BJ (cell line): ENCODE measurements around the gene LCN12. TPM values are rescaled to one million over a fixed set of nuclear protein-coding genes. Genes with fewer than 3 reads are reported as not detected.

Experiments used
- CTCF ChIA-PET: fragments of 350-600 bp; formaldehyde crosslinking; extraction: SDS; loops from one replicate; lab custom pipeline; 2021; ENCODE audit warnings: antibody characterized with exemption, inconsistent platforms; lab: Yijun Ruan, JAX
- POLR2A ChIA-PET: fragments of 300-600 bp; sonication (Branson Sonifier 250); formaldehyde crosslinking; extraction: SDS; loops from one replicate; lab custom pipeline; 2021; ENCODE audit warnings: antibody characterized with exemption; lab: Charles Lee
- DNase-seq: peaks from one replicate; pipeline ENCODE4 v3.0.0-alpha.2; 2011; ENCODE audit warnings: low read depth
- H3K27me3 ChIP-seq: 2 replicates; pipeline ENCODE4 v1.6.0; 2011; ENCODE audit warnings: low read length; ENCODE audit not compliant: control insufficient read depth, insufficient read depth
- H3K36me3 ChIP-seq: 2 replicates; pipeline ENCODE4 v1.5.1; 2011; ENCODE audit warnings: low read length; ENCODE audit not compliant: control insufficient read depth, insufficient read depth
- H3K4me3 ChIP-seq: 2 replicates; pipeline ENCODE4 v1.5.1; 2011; ENCODE audit warnings: low read depth, mild to moderate bottlenecking, control low read depth, low read length
- CTCF ChIP-seq: IDR thresholded peaks from 2 replicates; pipeline ENCODE4 v1.5.1; 2011; ENCODE audit warnings: low read depth, mild to moderate bottlenecking, control low read depth, inconsistent platforms, low read length, moderate library complexity; ENCODE audit not compliant: insufficient read depth
- polyA plus RNA-seq: library from polyadenylated mRNA; depleted of rRNA; stranded (reverse); fragments of >200 nt; gene quantifications from 2 replicates; pipeline ENCODE4 v1.2.3, GENCODE V29; 2011

Gene LCN12
- polyA plus RNA-seq, 1 experiment = 0.36 TPM

GRCh38 chr9:136949239-136949816, 2.7 kb upstream of the LCN12 start:
- CTCF ChIA-PET = interaction anchor here (0.7 to 1.7 kb wide), 3 partner anchors 64 to 80 kb away, joined by 3 read pairs; partner anchors contain the start of gene ABCA2
- no peak for DNase-seq
- POLR2A ChIA-PET = no interaction called here

GRCh38 chr9:136949817-136950655, 2.0 kb upstream of the LCN12 start:
- peak overlapping the region; percentile 68 for H3K4me3 ChIP-seq
- H3K36me3 ChIP-seq = no peaks in the 10 kb centered on the region
- DNase-seq = peak; percentile 31
- ChIA-PET CTCF (interaction anchor here (0.6 to 1.3 kb wide), 5 partner anchors 79 to 85 kb away, joined by 3 read pairs; partner anchors contain the start of gene ABCA2), POLR2A (no interaction called here)
- no peaks in the 10 kb centered on the region for H3K27me3 ChIP-seq
- no peak for TF ChIP-seq CTCF

More at GRCh38 chr9:136949239-136949816, 2.7 kb upstream of the LCN12 start:
- no peak for TF ChIP-seq CTCF
- Histone ChIP-seq H3K27me3 (no peaks in the 10 kb centered on the region), H3K36me3 (no peaks in the 10 kb centered on the region), H3K4me3 (peak overlapping the region; percentile 68)

GRCh38 chr9:136950656-136951276, 1.3 kb upstream of the LCN12 start:
- Histone ChIP-seq H3K4me3 (peak overlapping the region; percentile 68; the same call in 1 of the 2 replicates), H3K36me3 (no peaks in the 10 kb centered on the region), H3K27me3 (no peaks in the 10 kb centered on the region)
- no peak for DNase-seq
- ChIA-PET POLR2A (no interaction called here), CTCF (interaction anchor here (0.9 to 1.3 kb wide), 4 partner anchors 35 to 85 kb away, joined by 3 read pairs; no protein-coding TSS in a partner anchor)
- no peak for TF ChIP-seq CTCF

- H3K36me3 ChIP-seq = no peaks in the 10 kb centered on the region
- no peak overlapping the region for H3K4me3 ChIP-seq
- CTCF ChIA-PET = no interaction called here
- no peaks in the 10 kb centered on the region for H3K27me3 ChIP-seq
- POLR2A ChIA-PET = no interaction called here
- no peak for DNase-seq
- TF ChIP-seq CTCF = no peak
These were observed 313 bp downstream of the LCN12 start for GRCh38 chr9:136952321-136952850.
